Kidney epithelial cell (primary cell): Measurements from ENCODE around the gene TECTB. TPM values are rescaled to one million over a fixed set of nuclear protein-coding genes. Genes with fewer than 3 reads are reported as not detected.
"Not testable (repeated sequence)": the region's sequence is repeated elsewhere in the genome, so short reads cannot be mapped to it uniquely, and the experiment has no call there.

Experiments
- DNase-seq: peaks from one replicate; pipeline ENCODE4 v3.0.0-alpha.2; 2010; ENCODE audit warnings: low read depth
- H3K27me3 ChIP-seq: 2 replicates; pipeline ENCODE4 v1.6.0; 2011; ENCODE audit warnings: low read length; ENCODE audit not compliant: control insufficient read depth, insufficient read depth
- H3K36me3 ChIP-seq: 2 replicates; pipeline ENCODE4 v1.5.1; 2011; ENCODE audit warnings: low read length; ENCODE audit not compliant: control insufficient read depth, insufficient read depth
- H3K4me3 ChIP-seq: 2 replicates; pipeline ENCODE4 v1.5.1; 2011; ENCODE audit warnings: low read depth, mild to moderate bottlenecking, control low read depth, low read length
- total RNA-seq: library from RNA; depleted of rRNA; stranded (reverse); fragments of >200 nt; gene quantifications from 2 replicates; pipeline ENCODE4 v1.2.3, GENCODE V29; 2015
- TF ChIP-seq, protein P1 (sequence below): IDR thresholded peaks from 2 replicates; pipeline ENCODE4 v1.5.1; 2011; ENCODE audit warnings: mild to moderate bottlenecking, moderate library complexity, low read length, control low read depth, inconsistent platforms; ENCODE audit not compliant: insufficient read depth, poor library complexity, severe bottlenecking

The TECTB gene
- total RNA-seq, 1 donor from 2014 or later, result not detected

- TF ChIP-seq, protein P1, sequence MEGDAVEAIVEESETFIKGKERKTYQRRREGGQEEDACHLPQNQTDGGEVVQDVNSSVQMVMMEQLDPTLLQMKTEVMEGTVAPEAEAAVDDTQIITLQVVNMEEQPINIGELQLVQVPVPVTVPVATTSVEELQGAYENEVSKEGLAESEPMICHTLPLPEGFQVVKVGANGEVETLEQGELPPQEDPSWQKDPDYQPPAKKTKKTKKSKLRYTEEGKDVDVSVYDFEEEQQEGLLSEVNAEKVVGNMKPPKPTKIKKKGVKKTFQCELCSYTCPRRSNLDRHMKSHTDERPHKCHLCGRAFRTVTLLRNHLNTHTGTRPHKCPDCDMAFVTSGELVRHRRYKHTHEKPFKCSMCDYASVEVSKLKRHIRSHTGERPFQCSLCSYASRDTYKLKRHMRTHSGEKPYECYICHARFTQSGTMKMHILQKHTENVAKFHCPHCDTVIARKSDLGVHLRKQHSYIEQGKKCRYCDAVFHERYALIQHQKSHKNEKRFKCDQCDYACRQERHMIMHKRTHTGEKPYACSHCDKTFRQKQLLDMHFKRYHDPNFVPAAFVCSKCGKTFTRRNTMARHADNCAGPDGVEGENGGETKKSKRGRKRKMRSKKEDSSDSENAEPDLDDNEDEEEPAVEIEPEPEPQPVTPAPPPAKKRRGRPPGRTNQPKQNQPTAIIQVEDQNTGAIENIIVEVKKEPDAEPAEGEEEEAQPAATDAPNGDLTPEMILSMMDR, result no peak
- Histone ChIP-seq H3K27me3 (no peaks in the 10 kb centered on the region), H3K4me3 (no peak overlapping the region), H3K36me3 (no peaks in the 10 kb centered on the region)
- no peak for DNase-seq
Observed at GRCh38 chr10:112248584-112249295, 34.5 kb upstream of the TECTB start.

DNA sequence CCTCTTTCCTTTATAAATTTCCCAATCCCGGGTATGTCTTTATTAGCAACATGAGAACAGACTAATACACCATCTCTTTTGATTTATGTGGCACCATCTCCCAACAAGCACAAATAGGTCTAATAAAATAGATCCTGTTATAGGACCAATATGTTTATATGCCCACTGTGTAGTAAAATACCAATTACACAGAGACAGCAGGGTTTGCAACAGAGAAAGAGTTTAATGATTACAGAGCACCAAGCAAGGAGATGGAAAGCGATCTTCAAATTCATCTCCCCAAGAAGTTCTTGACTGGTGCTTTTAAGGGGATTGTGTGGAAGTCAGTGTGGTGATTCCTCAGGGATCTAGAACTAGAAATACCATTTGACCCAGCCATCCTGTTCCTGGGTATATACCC, 33.5 kb upstream of the TECTB start:
- no peaks in the 10 kb centered on the region for H3K36me3 ChIP-seq
- H3K4me3 ChIP-seq, result no peak overlapping the region
- TF ChIP-seq, protein P1, result no peak
- no peaks in the 10 kb centered on the region for H3K27me3 ChIP-seq
- DNase-seq, result no peak

DNA sequence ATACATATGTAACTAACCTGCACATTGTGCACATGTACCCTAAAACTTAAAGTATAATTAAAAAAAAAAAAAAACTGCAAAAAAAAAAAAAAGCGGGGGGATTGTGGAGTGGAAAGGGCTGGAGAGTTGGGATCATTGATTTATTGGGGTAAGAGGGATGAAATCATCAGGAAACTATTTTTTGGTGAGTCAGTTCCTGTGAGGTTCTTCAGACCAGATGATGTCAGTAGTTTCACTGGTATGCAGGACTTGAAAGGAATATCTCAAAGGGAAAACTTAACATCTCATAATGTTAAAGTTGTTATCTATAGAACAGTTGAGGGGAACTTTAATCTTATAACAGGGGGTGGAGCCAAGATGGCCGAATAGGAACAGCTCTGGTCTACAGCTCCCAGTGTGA, 32.6 kb upstream of the TECTB start:
- TF ChIP-seq, protein P1, result no peak
- DNase-seq, result no peak
- Histone ChIP-seq H3K27me3 (no peaks in the 10 kb centered on the region), H3K36me3 (no peaks in the 10 kb centered on the region), H3K4me3 (no peak overlapping the region)

DNA sequence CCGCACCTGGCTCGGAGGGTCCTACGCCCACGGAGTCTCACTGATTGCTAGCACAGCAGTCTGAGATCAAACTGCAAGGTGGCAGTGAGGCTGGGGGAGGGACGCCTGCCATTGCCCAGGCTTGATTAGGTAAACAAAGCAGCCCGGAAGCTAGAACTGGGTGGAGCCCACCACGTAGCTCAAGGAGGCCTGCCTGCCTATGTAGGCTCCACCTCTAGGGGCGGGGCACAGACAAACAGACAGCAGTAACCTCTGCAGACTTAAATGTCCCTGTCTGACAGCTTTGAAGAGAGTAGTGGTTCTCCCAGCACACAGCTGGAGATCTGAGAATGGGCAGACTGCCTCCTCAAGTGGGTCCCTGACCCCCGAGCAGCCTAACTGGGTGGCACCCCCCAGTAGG, 32.0 kb upstream of the TECTB start:
- H3K36me3 ChIP-seq, H3K27me3 ChIP-seq, DNase-seq, H3K4me3 ChIP-seq: not testable (repeated sequence)

- Histone ChIP-seq H3K36me3 (no peaks in the 10 kb centered on the region), H3K27me3 (no peaks in the 10 kb centered on the region), H3K4me3 (no peak overlapping the region)
- no peak for DNase-seq
- TF ChIP-seq, protein P1, result no peak
Observed at GRCh38 chr10:112258407-112258806, 24.8 kb upstream of the TECTB start.

GRCh38 chr10:112259688-112260087, 23.5 kb upstream of the TECTB start:
- Histone ChIP-seq H3K27me3 (no peaks in the 10 kb centered on the region), H3K36me3 (no peaks in the 10 kb centered on the region), H3K4me3 (no peak overlapping the region)
- DNase-seq, result no peak
- TF ChIP-seq, protein P1, result no peak
